ENCODE data around the gene PEX5L.

- TF ChIP-seq POLR2AphosphoS5 (IDR thresholded peaks at IDR 0.05; ENCODE audit: low read depth, low read length) (no peak), REST (IDR thresholded peaks at IDR 0.05; ENCODE audit: insufficient read depth in 1 of 2, low read depth in 2 of 2, low read length in 2 of 2) (no peak)
These were observed 18.2 kb downstream of the PEX5L start for GRCh38 chr3:180018543-180018942.

Data from PFSK-1 (cell line).